ENCODE results near the gene ASTL.

Gene ASTL

GRCh38 chr2:96138179-96139145, at the start of gene ASTL:
ASTL (minus strand) TSS chr2:96138502; CDS start chr2:96138436, 66 bp downstream.
- Histone ChIP-seq H3K4me3 (ENCODE audit: low read depth in 1 of 5, low read length in 5 of 5) (no peak within 1 kb of the TSS), H3K27ac (ENCODE audit: low read depth, low read length) (no peak within 1 kb of the TSS), H3K9me3 (ENCODE audit: control insufficient read depth in 5 of 5, low read length in 5 of 5) (no peaks in the 10 kb centered on the region), H3K36me3 (ENCODE audit: control insufficient read depth in 5 of 5, insufficient read depth in 5 of 5, low read length in 5 of 5) (no peaks in the 10 kb centered on the region), H3K9ac (ENCODE audit: low read length in 5 of 5) (no peak within 1 kb of the TSS), H3K4me1 (ENCODE audit: control insufficient read depth in 5 of 5, insufficient read depth in 5 of 5, low read length in 5 of 5) (peaks cover 0 to 2% (median 0%) of the 10 kb centered on the region in 5 donors), H3K27me3 (ENCODE audit: control insufficient read depth in 5 of 5, insufficient read depth in 4 of 5, low read length in 5 of 5) (peaks cover 6 to 11% (median 10%) of the 10 kb centered on the region in 5 donors)

- Histone ChIP-seq H3K36me3 (ENCODE audit: control insufficient read depth in 5 of 5, insufficient read depth in 5 of 5, low read length in 5 of 5) (peaks cover 26 to 63% (median 57%) of the 10 kb centered on the region in 5 donors), H3K9me3 (ENCODE audit: control insufficient read depth in 5 of 5, low read length in 5 of 5) (no peaks in the 10 kb centered on the region), H3K27ac (ENCODE audit: low read depth, low read length) (no peak overlapping the region), H3K4me3 (ENCODE audit: low read depth in 1 of 5, low read length in 5 of 5) (no peak overlapping the region), H3K27me3 (ENCODE audit: control insufficient read depth in 5 of 5, insufficient read depth in 4 of 5, low read length in 5 of 5) (no peaks in the 10 kb centered on the region), H3K4me1 (ENCODE audit: control insufficient read depth in 5 of 5, insufficient read depth in 5 of 5, low read length in 5 of 5) (peaks cover 0 to 7% (median 0%) of the 10 kb centered on the region in 5 donors), H3K9ac (ENCODE audit: low read length in 5 of 5) (no peak overlapping the region)
Measured at GRCh38 chr2:96186562-96186961, 48.3 kb upstream of the ASTL start.

GRCh38 chr2:96185516-96185915, 47.2 kb upstream of the ASTL start:
- Histone ChIP-seq H3K27me3 (ENCODE audit: control insufficient read depth in 5 of 5, insufficient read depth in 4 of 5, low read length in 5 of 5) (no peaks in the 10 kb centered on the region), H3K27ac (ENCODE audit: low read depth, low read length) (no peak overlapping the region), H3K9ac (ENCODE audit: low read length in 5 of 5) (no peak overlapping the region), H3K4me1 (ENCODE audit: control insufficient read depth in 5 of 5, insufficient read depth in 5 of 5, low read length in 5 of 5) (peaks cover 0 to 7% (median 0%) of the 10 kb centered on the region in 5 donors), H3K4me3 (ENCODE audit: low read depth in 1 of 5, low read length in 5 of 5) (no peak overlapping the region), H3K36me3 (ENCODE audit: control insufficient read depth in 5 of 5, insufficient read depth in 5 of 5, low read length in 5 of 5) (peaks cover 20 to 53% (median 48%) of the 10 kb centered on the region in 5 donors), H3K9me3 (ENCODE audit: control insufficient read depth in 5 of 5, low read length in 5 of 5) (no peaks in the 10 kb centered on the region)

- no peak overlapping the region for H3K9ac ChIP-seq (ENCODE audit: low read length in 5 of 5)
- H3K4me3 ChIP-seq (ENCODE audit: low read depth in 1 of 5, low read length in 5 of 5), result no peak overlapping the region
- peaks cover 0 to 7% (median 3%) of the 10 kb centered on the region in 5 donors for H3K4me1 ChIP-seq (ENCODE audit: control insufficient read depth in 5 of 5, insufficient read depth in 5 of 5, low read length in 5 of 5)
- no peaks in the 10 kb centered on the region for H3K9me3 ChIP-seq (ENCODE audit: control insufficient read depth in 5 of 5, low read length in 5 of 5)
- no peaks in the 10 kb centered on the region for H3K27me3 ChIP-seq (ENCODE audit: control insufficient read depth in 5 of 5, insufficient read depth in 4 of 5, low read length in 5 of 5)
- H3K36me3 ChIP-seq (ENCODE audit: control insufficient read depth in 5 of 5, insufficient read depth in 5 of 5, low read length in 5 of 5), result peaks cover 20 to 47% (median 44%) of the 10 kb centered on the region in 5 donors
- no peak overlapping the region for H3K27ac ChIP-seq (ENCODE audit: low read depth, low read length)
Measured at GRCh38 chr2:96184989-96185388, 46.7 kb upstream of the ASTL start.

- Histone ChIP-seq H3K27me3 (ENCODE audit: control insufficient read depth in 5 of 5, insufficient read depth in 4 of 5, low read length in 5 of 5) (no peaks in the 10 kb centered on the region), H3K36me3 (ENCODE audit: control insufficient read depth in 5 of 5, insufficient read depth in 5 of 5, low read length in 5 of 5) (peaks cover 20 to 43% (median 41%) of the 10 kb centered on the region in 5 donors), H3K9me3 (ENCODE audit: control insufficient read depth in 5 of 5, low read length in 5 of 5) (no peaks in the 10 kb centered on the region), H3K9ac (ENCODE audit: low read length in 5 of 5) (no peak overlapping the region), H3K27ac (ENCODE audit: low read depth, low read length) (no peak overlapping the region), H3K4me1 (ENCODE audit: control insufficient read depth in 5 of 5, insufficient read depth in 5 of 5, low read length in 5 of 5) (peaks cover 0 to 7% (median 3%) of the 10 kb centered on the region in 5 donors), H3K4me3 (ENCODE audit: low read depth in 1 of 5, low read length in 5 of 5) (no peak overlapping the region)
Measured at GRCh38 chr2:96184188-96184587, 45.9 kb upstream of the ASTL start.

- peaks cover 0 to 3% (median 1%) of the 10 kb centered on the region in 5 donors for H3K4me1 ChIP-seq (ENCODE audit: control insufficient read depth in 5 of 5, insufficient read depth in 5 of 5, low read length in 5 of 5)
- no peak overlapping the region for H3K4me3 ChIP-seq (ENCODE audit: low read depth in 1 of 5, low read length in 5 of 5)
- no peaks in the 10 kb centered on the region for H3K9me3 ChIP-seq (ENCODE audit: control insufficient read depth in 5 of 5, low read length in 5 of 5)
- peaks cover 13 to 27% (median 27%) of the 10 kb centered on the region in 5 donors for H3K36me3 ChIP-seq (ENCODE audit: control insufficient read depth in 5 of 5, insufficient read depth in 5 of 5, low read length in 5 of 5)
- H3K9ac ChIP-seq (ENCODE audit: low read length in 5 of 5), result no peak overlapping the region
- H3K27me3 ChIP-seq (ENCODE audit: control insufficient read depth in 5 of 5, insufficient read depth in 4 of 5, low read length in 5 of 5), result no peaks in the 10 kb centered on the region
- H3K27ac ChIP-seq (ENCODE audit: low read depth, low read length), result no peak overlapping the region
Measured at GRCh38 chr2:96181529-96181928, 43.2 kb upstream of the ASTL start.

- H3K36me3 ChIP-seq (ENCODE audit: control insufficient read depth in 5 of 5, insufficient read depth in 5 of 5, low read length in 5 of 5), result peaks cover 6 to 17% (median 17%) of the 10 kb centered on the region in 5 donors
- no peak overlapping the region for H3K27ac ChIP-seq (ENCODE audit: low read depth, low read length)
- H3K9ac ChIP-seq (ENCODE audit: low read length in 5 of 5), result no peak overlapping the region
- peaks cover 0 to 3% (median 0%) of the 10 kb centered on the region in 5 donors for H3K4me1 ChIP-seq (ENCODE audit: control insufficient read depth in 5 of 5, insufficient read depth in 5 of 5, low read length in 5 of 5)
- H3K4me3 ChIP-seq (ENCODE audit: low read depth in 1 of 5, low read length in 5 of 5), result no peak overlapping the region
- no peaks in the 10 kb centered on the region for H3K27me3 ChIP-seq (ENCODE audit: control insufficient read depth in 5 of 5, insufficient read depth in 4 of 5, low read length in 5 of 5)
- H3K9me3 ChIP-seq (ENCODE audit: control insufficient read depth in 5 of 5, low read length in 5 of 5), result no peaks in the 10 kb centered on the region
Measured at GRCh38 chr2:96180521-96180920, 42.2 kb upstream of the ASTL start.

- no peak overlapping the region for H3K27ac ChIP-seq (ENCODE audit: low read depth, low read length)
- peaks cover 0 to 3% (median 0%) of the 10 kb centered on the region in 5 donors for H3K4me1 ChIP-seq (ENCODE audit: control insufficient read depth in 5 of 5, insufficient read depth in 5 of 5, low read length in 5 of 5)
- H3K9me3 ChIP-seq (ENCODE audit: control insufficient read depth in 5 of 5, low read length in 5 of 5), result no peaks in the 10 kb centered on the region
- H3K9ac ChIP-seq (ENCODE audit: low read length in 5 of 5), result no peak overlapping the region
- no peaks in the 10 kb centered on the region for H3K27me3 ChIP-seq (ENCODE audit: control insufficient read depth in 5 of 5, insufficient read depth in 4 of 5, low read length in 5 of 5)
- no peak overlapping the region for H3K4me3 ChIP-seq (ENCODE audit: low read depth in 1 of 5, low read length in 5 of 5)
- peaks cover under 1 to 12% (median 11%) of the 10 kb centered on the region in 5 donors for H3K36me3 ChIP-seq (ENCODE audit: control insufficient read depth in 5 of 5, insufficient read depth in 5 of 5, low read length in 5 of 5)
Measured at GRCh38 chr2:96180002-96180401, 41.7 kb upstream of the ASTL start.

GRCh38 chr2:96176661-96177060, 38.4 kb upstream of the ASTL start:
- H3K9me3 ChIP-seq (ENCODE audit: control insufficient read depth in 5 of 5, low read length in 5 of 5), result no peaks in the 10 kb centered on the region
- H3K4me3 ChIP-seq (ENCODE audit: low read depth in 1 of 5, low read length in 5 of 5), result no peak overlapping the region
- H3K36me3 ChIP-seq (ENCODE audit: control insufficient read depth in 5 of 5, insufficient read depth in 5 of 5, low read length in 5 of 5), result no peaks in the 10 kb centered on the region
- no peak overlapping the region for H3K9ac ChIP-seq (ENCODE audit: low read length in 5 of 5)
- no peak overlapping the region for H3K27ac ChIP-seq (ENCODE audit: low read depth, low read length)
- no peaks in the 10 kb centered on the region for H3K27me3 ChIP-seq (ENCODE audit: control insufficient read depth in 5 of 5, insufficient read depth in 4 of 5, low read length in 5 of 5)
- H3K4me1 ChIP-seq (ENCODE audit: control insufficient read depth in 5 of 5, insufficient read depth in 5 of 5, low read length in 5 of 5), result peaks cover 0 to 6% (median 0%) of the 10 kb centered on the region in 5 donors

- Histone ChIP-seq H3K27me3 (ENCODE audit: control insufficient read depth in 5 of 5, insufficient read depth in 4 of 5, low read length in 5 of 5) (no peaks in the 10 kb centered on the region), H3K9ac (ENCODE audit: low read length in 5 of 5) (no peak overlapping the region), H3K36me3 (ENCODE audit: control insufficient read depth in 5 of 5, insufficient read depth in 5 of 5, low read length in 5 of 5) (no peaks in the 10 kb centered on the region), H3K4me3 (ENCODE audit: low read depth in 1 of 5, low read length in 5 of 5) (no peak overlapping the region), H3K4me1 (ENCODE audit: control insufficient read depth in 5 of 5, insufficient read depth in 5 of 5, low read length in 5 of 5) (peaks cover 0 to 6% (median 0%) of the 10 kb centered on the region in 5 donors), H3K27ac (ENCODE audit: low read depth, low read length) (no peak overlapping the region), H3K9me3 (ENCODE audit: control insufficient read depth in 5 of 5, low read length in 5 of 5) (no peaks in the 10 kb centered on the region)
Measured at GRCh38 chr2:96175951-96176350, 37.6 kb upstream of the ASTL start.

Measured in subcutaneous abdominal adipose tissue (tissue), 5 donors.